Smooth muscle cell (in vitro differentiated cells): ENCODE results near the gene RNLS. TPM values are rescaled to one million over a fixed set of nuclear protein-coding genes. Genes with fewer than 3 reads are reported as not detected.
"Not testable (repeated sequence)": the region's sequence is repeated elsewhere in the genome, so short reads cannot be mapped to it uniquely, and the experiment has no call there.

Experiments
- DNase-seq: peaks from one replicate; lab custom pipeline; 2025; ENCODE audit not compliant: unreplicated experiment; lab: John Stamatoyannopoulos, UW
- H2AFZ ChIP-seq: fragments of 200-600 bp; sonication (generic); 2 replicates; pipeline ENCODE4 v1.6.0; 2016; ENCODE audit warnings: antibody characterized with exemption, low read depth, mild to moderate bottlenecking
- H3F3A ChIP-seq: fragments of 200-600 bp; sonication (generic); 2 replicates; pipeline ENCODE4 v1.6.0; 2017; ENCODE audit warnings: antibody characterized with exemption, low read depth
- H3K27ac ChIP-seq: fragments of 200-600 bp; sonication (generic); 2 replicates; pipeline ENCODE4 v1.5.1; 2016; ENCODE audit warnings: low read depth, mild to moderate bottlenecking
- H3K27me3 ChIP-seq: fragments of 200-600 bp; sonication (generic); 2 replicates; pipeline ENCODE4 v1.6.1; 2016; ENCODE audit warnings: low read depth, mild to moderate bottlenecking
- H3K36me3 ChIP-seq: fragments of 200-600 bp; sonication (generic); 2 replicates; pipeline ENCODE4 v1.5.1; 2016; ENCODE audit warnings: low read depth
- H3K4me1 ChIP-seq: fragments of 200-600 bp; sonication (generic); 2 replicates; pipeline ENCODE4 v1.5.1; 2016; ENCODE audit warnings: low read depth
- H3K4me2 ChIP-seq: fragments of 200-600 bp; sonication (generic); 2 replicates; pipeline ENCODE4 v1.6.0; 2016; ENCODE audit warnings: mild to moderate bottlenecking
- H3K4me3 ChIP-seq: fragments of 200-600 bp; sonication (generic); 2 replicates; pipeline ENCODE4 v1.5.1; 2016; ENCODE audit warnings: mild to moderate bottlenecking
- H3K79me2 ChIP-seq: fragments of 200-600 bp; sonication (generic); 2 replicates; pipeline ENCODE4 v1.6.0; 2016; ENCODE audit warnings: low read depth, mild to moderate bottlenecking
- H3K9ac ChIP-seq: fragments of 200-600 bp; sonication (generic); 2 replicates; pipeline ENCODE4 v1.6.0; 2016; ENCODE audit warnings: low read depth
- H3K9me3 ChIP-seq: fragments of 200-600 bp; sonication (generic); replicated peaks from 2 replicates; pipeline ENCODE4 v1.5.1; 2016; ENCODE audit warnings: low read depth
- H4K20me1 ChIP-seq: fragments of 200-600 bp; sonication (generic); 2 replicates; pipeline ENCODE4 v1.6.0; 2016; ENCODE audit warnings: low read depth
- WGBS: methylation state at CpG from one replicate; pipeline ENCODE4 v1.1.7; 2016; ENCODE audit warnings: low lambda C conversion rate; 5-methylcytosine and 5-hydroxymethylcytosine counted together
- polyA plus RNA-seq: library from polyadenylated mRNA; unstranded; fragments of >200 nt; fragmentation: Nextera tagmentation; extraction: Ambion mirVana; gene quantifications from 2 replicates; pipeline ENCODE4 v1.2.1, GENCODE V29; 2016
- total RNA-seq: library from RNA; depleted of rRNA; stranded (reverse); fragments of >200 nt; gene quantifications from 2 replicates; pipeline ENCODE4 v1.2.3, GENCODE V29; 2014
- TF ChIP-seq, protein P1 (sequence below): fragments of 200-600 bp; sonication (generic); IDR thresholded peaks from 2 replicates; pipeline ENCODE4 v1.5.1; 2017; ENCODE audit warnings: borderline replicate concordance, mild to moderate bottlenecking, antibody characterized with exemption; ENCODE audit not compliant: insufficient read depth, poor library complexity, severe bottlenecking

RNLS gene
- total and polyA plus RNA-seq, 2 experiments from 2014 or later, result 4.8 to 11.2 TPM

DNA sequence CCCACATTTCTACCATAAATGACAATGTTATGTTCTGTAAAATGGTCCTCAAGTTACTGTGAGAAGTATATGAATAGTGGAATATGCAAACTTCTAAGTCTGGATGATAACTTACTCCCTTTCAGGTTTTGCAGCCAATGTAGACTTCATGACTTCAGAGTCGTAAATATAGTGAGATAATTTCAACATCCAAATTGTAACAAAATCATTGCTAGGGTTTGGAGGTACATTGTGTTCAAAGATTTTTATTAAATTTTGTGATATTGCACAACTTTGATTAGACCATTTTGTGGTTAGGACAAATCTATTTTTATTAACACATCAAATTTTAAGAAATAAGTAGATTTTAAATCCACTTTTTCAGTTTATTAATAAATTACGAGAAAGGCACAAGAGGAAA lies 270.3 kb downstream of the RNLS start:
- no peaks in the 10 kb centered on the region for H3K9me3 ChIP-seq
- peaks cover 6% of the 10 kb centered on the region for H3F3A ChIP-seq
- H3K36me3 ChIP-seq, result no peaks in the 10 kb centered on the region
- no peaks in the 10 kb centered on the region for H3K4me1 ChIP-seq
- H3K79me2 ChIP-seq, result no peaks in the 10 kb centered on the region
- H4K20me1 ChIP-seq, result no peaks in the 10 kb centered on the region
- TF ChIP-seq, protein P1, sequence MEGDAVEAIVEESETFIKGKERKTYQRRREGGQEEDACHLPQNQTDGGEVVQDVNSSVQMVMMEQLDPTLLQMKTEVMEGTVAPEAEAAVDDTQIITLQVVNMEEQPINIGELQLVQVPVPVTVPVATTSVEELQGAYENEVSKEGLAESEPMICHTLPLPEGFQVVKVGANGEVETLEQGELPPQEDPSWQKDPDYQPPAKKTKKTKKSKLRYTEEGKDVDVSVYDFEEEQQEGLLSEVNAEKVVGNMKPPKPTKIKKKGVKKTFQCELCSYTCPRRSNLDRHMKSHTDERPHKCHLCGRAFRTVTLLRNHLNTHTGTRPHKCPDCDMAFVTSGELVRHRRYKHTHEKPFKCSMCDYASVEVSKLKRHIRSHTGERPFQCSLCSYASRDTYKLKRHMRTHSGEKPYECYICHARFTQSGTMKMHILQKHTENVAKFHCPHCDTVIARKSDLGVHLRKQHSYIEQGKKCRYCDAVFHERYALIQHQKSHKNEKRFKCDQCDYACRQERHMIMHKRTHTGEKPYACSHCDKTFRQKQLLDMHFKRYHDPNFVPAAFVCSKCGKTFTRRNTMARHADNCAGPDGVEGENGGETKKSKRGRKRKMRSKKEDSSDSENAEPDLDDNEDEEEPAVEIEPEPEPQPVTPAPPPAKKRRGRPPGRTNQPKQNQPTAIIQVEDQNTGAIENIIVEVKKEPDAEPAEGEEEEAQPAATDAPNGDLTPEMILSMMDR, result no peak
- H3K27me3 ChIP-seq, result peaks cover 32% of the 10 kb centered on the region
- 96% methylated on average over 2 of the region's 2 CpGs for WGBS
- no peak overlapping the region for H3K9ac ChIP-seq
- no peak overlapping the region for H3K4me2 ChIP-seq
- no peak overlapping the region for H2AFZ ChIP-seq
- no peak overlapping the region for H3K27ac ChIP-seq
- H3K4me3 ChIP-seq, result no peak overlapping the region
- DNase-seq, result no peak

DNA sequence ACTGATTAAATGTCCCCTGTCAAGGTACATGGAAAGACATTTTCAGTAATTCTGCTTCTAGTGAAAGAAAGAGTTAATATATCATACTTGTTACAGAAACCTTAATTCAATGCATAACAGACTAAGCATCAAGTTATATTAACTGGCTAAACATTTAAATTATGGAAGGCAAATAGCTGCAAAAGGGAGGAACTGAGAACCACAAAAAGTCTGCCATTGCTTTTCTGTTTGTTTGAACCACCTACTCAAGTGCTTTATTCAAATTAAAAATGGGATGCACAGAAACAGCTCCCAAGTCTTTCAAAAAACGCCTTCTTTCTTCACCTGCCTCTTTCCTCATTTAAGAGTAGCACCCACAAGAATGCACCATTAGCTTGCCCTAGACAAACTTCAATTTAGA lies 271.9 kb downstream of the RNLS start:
- Histone ChIP-seq H2AFZ (no peak overlapping the region), H3K9me3 (no peaks in the 10 kb centered on the region), H3K36me3 (no peaks in the 10 kb centered on the region), H4K20me1 (no peaks in the 10 kb centered on the region), H3K27me3 (peaks cover 30% of the 10 kb centered on the region), H3K9ac (no peak overlapping the region), H3K27ac (no peak overlapping the region), H3K4me1 (no peaks in the 10 kb centered on the region), H3K4me2 (no peak overlapping the region), H3K79me2 (no peaks in the 10 kb centered on the region), H3K4me3 (no peak overlapping the region), H3F3A (peaks cover 6% of the 10 kb centered on the region)
- 84% methylated on average over 1 of the region's 1 CpG for WGBS
- TF ChIP-seq, protein P1, result no peak
- DNase-seq, result no peak

GRCh38 chr10:88309365-88309764 lies 273.8 kb downstream of the RNLS start:
- Histone ChIP-seq H2AFZ (no peak overlapping the region), H3K4me3 (no peak overlapping the region), H3F3A (no peaks in the 10 kb centered on the region), H3K9me3 (no peaks in the 10 kb centered on the region), H3K4me1 (no peaks in the 10 kb centered on the region), H3K4me2 (no peak overlapping the region), H4K20me1 (no peaks in the 10 kb centered on the region), H3K36me3 (no peaks in the 10 kb centered on the region), H3K79me2 (no peaks in the 10 kb centered on the region), H3K9ac (no peak overlapping the region), H3K27me3 (peaks cover 23% of the 10 kb centered on the region), H3K27ac (no peak overlapping the region)
- TF ChIP-seq, protein P1, result no peak
- WGBS, result 96% methylated on average over 3 of the region's 3 CpGs
- no peak for DNase-seq

- not testable (repeated sequence) for H3K4me2 ChIP-seq, H3K27ac ChIP-seq, H3K36me3 ChIP-seq, H2AFZ ChIP-seq, DNase-seq, H4K20me1 ChIP-seq, H3K79me2 ChIP-seq, H3F3A ChIP-seq, H3K9me3 ChIP-seq, H3K4me3 ChIP-seq, H3K4me1 ChIP-seq, H3K9ac ChIP-seq
- H3K27me3 ChIP-seq, result peaks cover 14% of the 10 kb centered on the region
- 91% methylated on average over 2 of the region's 2 CpGs for WGBS
Measured at GRCh38 chr10:88308361-88308760, 274.8 kb downstream of the RNLS start.
